ENCODE results near the gene RSL1D1.

- TF ChIP-seq CTCF (IDR thresholded peaks at IDR 0.05) (no peak), POLR2A (IDR thresholded peaks at IDR 0.05) (no peak)
Measured at GRCh38 chr16:11801481-11802021, 49.8 kb downstream of the RSL1D1 start.

Data from heart left ventricle (tissue), 13 donors.